ENCODE measurements around the gene PDGFRB.

PDGFRB gene

GRCh38 chr5:150190987-150191386 lies 35.3 kb upstream of the PDGFRB start:
- Histone ChIP-seq H3K79me2 (no peaks in the 10 kb centered on the region), H3K4me3 (ENCODE audit: low read depth, low read length) (no peak overlapping the region), H3K4me2 (ENCODE audit: low read length) (no peak overlapping the region), H3K4me1 (peaks cover 3% of the 10 kb centered on the region), H3K9ac (no peak overlapping the region), H3K27ac (no peak overlapping the region), H2AFZ (no peak overlapping the region), H3K9me3 (ENCODE audit: control insufficient read depth, low read length) (no peaks in the 10 kb centered on the region), H3K36me3 (ENCODE audit: control insufficient read depth, insufficient read depth, low read length) (no peaks in the 10 kb centered on the region), H3K27me3 (ENCODE audit: control insufficient read depth, insufficient read depth, low read length) (peaks cover 10% of the 10 kb centered on the region)
- TF ChIP-seq, protein P1, sequence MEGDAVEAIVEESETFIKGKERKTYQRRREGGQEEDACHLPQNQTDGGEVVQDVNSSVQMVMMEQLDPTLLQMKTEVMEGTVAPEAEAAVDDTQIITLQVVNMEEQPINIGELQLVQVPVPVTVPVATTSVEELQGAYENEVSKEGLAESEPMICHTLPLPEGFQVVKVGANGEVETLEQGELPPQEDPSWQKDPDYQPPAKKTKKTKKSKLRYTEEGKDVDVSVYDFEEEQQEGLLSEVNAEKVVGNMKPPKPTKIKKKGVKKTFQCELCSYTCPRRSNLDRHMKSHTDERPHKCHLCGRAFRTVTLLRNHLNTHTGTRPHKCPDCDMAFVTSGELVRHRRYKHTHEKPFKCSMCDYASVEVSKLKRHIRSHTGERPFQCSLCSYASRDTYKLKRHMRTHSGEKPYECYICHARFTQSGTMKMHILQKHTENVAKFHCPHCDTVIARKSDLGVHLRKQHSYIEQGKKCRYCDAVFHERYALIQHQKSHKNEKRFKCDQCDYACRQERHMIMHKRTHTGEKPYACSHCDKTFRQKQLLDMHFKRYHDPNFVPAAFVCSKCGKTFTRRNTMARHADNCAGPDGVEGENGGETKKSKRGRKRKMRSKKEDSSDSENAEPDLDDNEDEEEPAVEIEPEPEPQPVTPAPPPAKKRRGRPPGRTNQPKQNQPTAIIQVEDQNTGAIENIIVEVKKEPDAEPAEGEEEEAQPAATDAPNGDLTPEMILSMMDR (IDR thresholded peaks at IDR 0.05), result no peak

GRCh38 chr5:150190503-150190979 lies 34.9 kb upstream of the PDGFRB start:
- H3K4me3 ChIP-seq (ENCODE audit: low read depth, low read length), result no peak overlapping the region
- no peak overlapping the region for H3K9ac ChIP-seq
- no peaks in the 10 kb centered on the region for H3K79me2 ChIP-seq
- H3K27ac ChIP-seq, result no peak overlapping the region
- H3K36me3 ChIP-seq (ENCODE audit: control insufficient read depth, insufficient read depth, low read length), result no peaks in the 10 kb centered on the region
- H3K4me2 ChIP-seq (ENCODE audit: low read length), result no peak overlapping the region
- H3K9me3 ChIP-seq (ENCODE audit: control insufficient read depth, low read length), result no peaks in the 10 kb centered on the region
- TF ChIP-seq, protein P1 (IDR thresholded peaks at IDR 0.05), result no peak
- no peak overlapping the region for H2AFZ ChIP-seq
- peaks cover 10% of the 10 kb centered on the region for H3K27me3 ChIP-seq (ENCODE audit: control insufficient read depth, insufficient read depth, low read length)
- peaks cover 3% of the 10 kb centered on the region for H3K4me1 ChIP-seq

GRCh38 chr5:150189728-150190502 lies 34.3 kb upstream of the PDGFRB start, which contains the start of gene SLC6A7:
Gene SLC6A7 (plus strand): TSS chr5:150190062. CDS start chr5:150190328, 266 bp downstream.
- H3K4me1 ChIP-seq, result peaks cover 3% of the 10 kb centered on the region
- no peaks in the 10 kb centered on the region for H3K79me2 ChIP-seq
- no peak within 1 kb of the TSS for H3K9ac ChIP-seq
- no peaks in the 10 kb centered on the region for H3K36me3 ChIP-seq (ENCODE audit: control insufficient read depth, insufficient read depth, low read length)
- no peak within 1 kb of the TSS for H3K27ac ChIP-seq
- peak within 1 kb of the TSS; percentile 20 for H3K4me2 ChIP-seq (ENCODE audit: low read length)
- TF ChIP-seq, protein P1 (IDR thresholded peaks at IDR 0.05), result no peak
- no peak within 1 kb of the TSS for H2AFZ ChIP-seq
- peaks cover 10% of the 10 kb centered on the region for H3K27me3 ChIP-seq (ENCODE audit: control insufficient read depth, insufficient read depth, low read length)
- no peaks in the 10 kb centered on the region for H3K9me3 ChIP-seq (ENCODE audit: control insufficient read depth, low read length)
- no peak within 1 kb of the TSS for H3K4me3 ChIP-seq (ENCODE audit: low read depth, low read length)

DNA sequence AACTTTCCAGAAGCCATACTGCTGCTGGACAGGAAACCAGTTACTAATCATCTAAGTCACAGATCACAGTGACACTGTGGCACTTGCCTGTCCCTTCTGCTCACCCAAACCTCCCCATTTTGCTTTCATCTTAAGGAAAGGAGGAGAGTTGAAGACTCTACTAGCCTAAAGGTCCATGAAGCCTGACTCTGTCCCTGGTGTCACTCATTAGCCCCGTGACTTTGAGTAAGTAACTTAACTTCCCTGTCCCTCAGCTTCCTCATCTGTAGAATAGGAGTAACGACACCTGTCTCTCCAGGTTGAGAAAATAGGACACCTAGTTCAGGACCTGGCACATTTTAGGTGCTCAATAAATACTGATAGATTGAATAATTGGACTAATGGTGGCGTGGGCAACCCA lies 33.7 kb upstream of the PDGFRB start:
- H3K9me3 ChIP-seq (ENCODE audit: control insufficient read depth, low read length), result no peaks in the 10 kb centered on the region
- H3K79me2 ChIP-seq, result no peaks in the 10 kb centered on the region
- H3K4me2 ChIP-seq (ENCODE audit: low read length), result no peak overlapping the region
- H3K4me3 ChIP-seq (ENCODE audit: low read depth, low read length), result no peak overlapping the region
- H3K4me1 ChIP-seq, result peaks cover 3% of the 10 kb centered on the region
- H3K27me3 ChIP-seq (ENCODE audit: control insufficient read depth, insufficient read depth, low read length), result peaks cover 10% of the 10 kb centered on the region
- no peak overlapping the region for H3K9ac ChIP-seq
- no peak overlapping the region for H3K27ac ChIP-seq
- TF ChIP-seq, protein P1 (IDR thresholded peaks at IDR 0.05), result no peak
- no peaks in the 10 kb centered on the region for H3K36me3 ChIP-seq (ENCODE audit: control insufficient read depth, insufficient read depth, low read length)
- no peak overlapping the region for H2AFZ ChIP-seq

Measured in parathyroid adenoma (tissue), 2 donors.